ENCODE measurements around the gene HOXB13.

DNA sequence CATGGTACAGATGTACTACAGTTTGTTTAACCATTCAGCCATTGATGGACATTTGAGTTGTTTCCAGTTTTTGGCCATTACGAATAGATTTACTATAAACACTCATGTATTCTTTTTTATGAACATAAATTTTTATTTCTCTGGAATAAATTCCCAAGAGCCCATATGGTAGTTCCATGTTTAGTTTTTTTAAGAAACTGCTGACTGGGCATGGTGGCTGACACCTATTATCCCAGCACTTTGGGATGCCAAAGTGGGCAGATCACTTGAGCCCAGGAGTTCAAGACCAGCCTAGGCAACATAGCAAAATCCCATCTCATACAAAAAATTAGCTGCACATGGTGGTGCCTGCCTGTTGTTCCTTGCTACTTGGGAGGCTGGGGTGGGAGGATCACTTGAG lies 36.5 kb downstream of the HOXB13 start:
- TF ChIP-seq, protein P1, sequence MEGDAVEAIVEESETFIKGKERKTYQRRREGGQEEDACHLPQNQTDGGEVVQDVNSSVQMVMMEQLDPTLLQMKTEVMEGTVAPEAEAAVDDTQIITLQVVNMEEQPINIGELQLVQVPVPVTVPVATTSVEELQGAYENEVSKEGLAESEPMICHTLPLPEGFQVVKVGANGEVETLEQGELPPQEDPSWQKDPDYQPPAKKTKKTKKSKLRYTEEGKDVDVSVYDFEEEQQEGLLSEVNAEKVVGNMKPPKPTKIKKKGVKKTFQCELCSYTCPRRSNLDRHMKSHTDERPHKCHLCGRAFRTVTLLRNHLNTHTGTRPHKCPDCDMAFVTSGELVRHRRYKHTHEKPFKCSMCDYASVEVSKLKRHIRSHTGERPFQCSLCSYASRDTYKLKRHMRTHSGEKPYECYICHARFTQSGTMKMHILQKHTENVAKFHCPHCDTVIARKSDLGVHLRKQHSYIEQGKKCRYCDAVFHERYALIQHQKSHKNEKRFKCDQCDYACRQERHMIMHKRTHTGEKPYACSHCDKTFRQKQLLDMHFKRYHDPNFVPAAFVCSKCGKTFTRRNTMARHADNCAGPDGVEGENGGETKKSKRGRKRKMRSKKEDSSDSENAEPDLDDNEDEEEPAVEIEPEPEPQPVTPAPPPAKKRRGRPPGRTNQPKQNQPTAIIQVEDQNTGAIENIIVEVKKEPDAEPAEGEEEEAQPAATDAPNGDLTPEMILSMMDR (IDR thresholded peaks at IDR 0.05; ENCODE audit: insufficient read depth, low read length, poor library complexity, severe bottlenecking): no peak
- TF ChIP-seq EZH2phosphoT487 (conservative IDR thresholded peaks at IDR 0.05; ENCODE audit: low read length): no peak

Data from SU-DHL-6 (cell line).